Activated CD4-positive, alpha-beta T cell treated with anti-CD3 and anti-CD28 coated beads, Interleukin-2, amount 50 U/mL, for 1 hour (primary cell): ENCODE results near the gene XPNPEP1.
A peak's percentile ranks its signal among the peaks of the same experiment; 100 is the strongest.

Source experiments
- DNase-seq: peaks from one replicate; pipeline ENCODE4 v3.0.0-alpha.2; 2020

XPNPEP1 gene

DNA sequence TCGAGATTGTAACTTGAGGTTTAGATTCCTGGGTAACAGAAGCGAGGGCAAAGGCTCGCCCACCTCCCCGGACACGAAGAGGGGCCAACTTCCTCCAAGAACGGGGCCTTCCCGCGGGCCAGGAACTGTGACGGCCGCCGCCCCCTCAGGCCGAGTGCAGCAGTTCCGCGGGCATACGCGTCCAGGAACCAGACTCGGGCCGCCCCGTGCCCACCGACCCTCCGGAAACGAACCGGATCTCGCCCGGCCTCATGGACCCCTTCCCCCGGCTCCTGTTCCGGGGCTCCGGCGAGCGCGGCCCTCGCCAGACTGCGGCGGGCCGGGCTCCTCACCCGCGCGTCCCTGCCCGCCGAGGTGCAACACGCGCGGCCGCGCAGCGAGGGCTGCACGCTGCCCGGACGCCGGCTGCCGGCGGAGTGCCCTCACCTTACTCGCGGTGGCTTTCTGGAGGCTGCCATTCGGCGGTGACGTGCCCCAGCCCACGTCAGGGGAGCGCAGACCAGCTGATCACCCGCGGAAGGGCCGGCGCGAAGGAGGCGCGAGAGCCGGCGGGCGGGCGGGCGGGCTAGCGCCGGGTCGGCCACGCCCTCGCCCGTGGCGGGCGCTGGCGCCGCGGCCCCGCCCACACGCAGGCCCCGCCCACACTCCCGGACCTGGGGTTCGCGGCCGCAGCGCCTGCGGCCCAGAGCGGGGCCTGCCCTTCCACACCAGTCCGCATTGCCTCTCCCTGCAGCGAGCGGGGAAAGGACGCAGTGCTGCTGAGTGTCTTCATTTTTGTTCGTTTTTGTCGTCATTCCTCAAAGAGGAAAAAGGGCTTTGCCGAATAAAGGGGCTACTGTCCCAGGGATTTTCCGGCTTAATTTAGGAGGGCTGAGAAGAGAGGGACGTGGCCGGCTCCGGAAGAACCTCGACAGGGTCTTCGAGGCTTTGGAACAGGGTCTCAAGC lies at the start of gene XPNPEP1:
XPNPEP1 (minus strand) TSS at position 536 of the 946 bp plus-strand sequence; CDS start at position 458, 78 bp downstream.
- DNase-seq = peak; percentile 70

DNA sequence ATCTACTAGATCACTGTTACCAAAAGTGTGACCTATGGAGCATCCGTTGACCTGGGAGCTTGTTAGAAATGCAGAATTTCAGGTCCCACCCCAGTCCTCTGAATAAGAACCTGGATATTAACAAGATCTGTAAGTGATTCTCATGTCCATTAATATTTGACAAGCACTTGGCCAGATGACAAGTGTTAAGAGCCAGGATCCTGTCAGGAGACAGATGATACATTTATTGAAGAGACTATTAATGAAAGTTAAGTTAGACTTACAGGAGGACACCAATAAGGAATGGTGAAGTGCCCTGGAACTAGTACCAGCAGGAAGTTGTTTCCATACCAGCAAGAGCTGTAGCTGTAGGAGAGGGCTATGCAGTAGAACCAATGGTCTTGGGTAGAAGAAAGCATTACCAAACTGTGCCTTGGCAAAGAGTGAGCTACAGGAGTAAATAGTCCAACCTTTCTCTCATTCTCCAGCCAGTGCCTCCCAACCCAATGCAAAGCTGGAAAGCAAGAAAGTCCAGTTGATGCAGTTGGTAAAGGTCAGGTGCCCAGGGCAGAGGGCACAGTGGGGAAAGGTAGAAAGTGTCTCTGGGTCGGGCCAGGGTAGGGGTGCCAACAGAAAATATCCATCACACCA lies 49.2 kb upstream of the XPNPEP1 start:
- no peak for DNase-seq

DNA sequence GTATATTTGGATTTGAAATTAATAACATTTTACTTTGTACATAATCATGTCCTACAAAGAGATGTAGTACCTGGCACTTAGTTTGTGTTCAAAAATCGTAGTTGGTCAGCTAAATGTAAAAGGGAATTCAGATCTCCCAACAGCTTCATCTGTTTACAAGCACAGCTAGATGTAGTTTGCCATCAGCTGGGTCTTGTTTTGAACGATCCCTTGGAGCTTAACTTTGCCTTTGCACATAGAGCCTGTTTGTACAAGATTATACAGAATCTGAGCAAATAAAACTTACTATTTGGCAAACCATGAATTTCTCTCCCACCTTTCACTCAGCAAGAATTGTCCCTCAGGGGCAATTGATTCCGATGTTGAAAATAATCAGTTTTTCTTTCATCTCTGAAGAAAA lies 48.3 kb upstream of the XPNPEP1 start:
- no peak for DNase-seq

DNA sequence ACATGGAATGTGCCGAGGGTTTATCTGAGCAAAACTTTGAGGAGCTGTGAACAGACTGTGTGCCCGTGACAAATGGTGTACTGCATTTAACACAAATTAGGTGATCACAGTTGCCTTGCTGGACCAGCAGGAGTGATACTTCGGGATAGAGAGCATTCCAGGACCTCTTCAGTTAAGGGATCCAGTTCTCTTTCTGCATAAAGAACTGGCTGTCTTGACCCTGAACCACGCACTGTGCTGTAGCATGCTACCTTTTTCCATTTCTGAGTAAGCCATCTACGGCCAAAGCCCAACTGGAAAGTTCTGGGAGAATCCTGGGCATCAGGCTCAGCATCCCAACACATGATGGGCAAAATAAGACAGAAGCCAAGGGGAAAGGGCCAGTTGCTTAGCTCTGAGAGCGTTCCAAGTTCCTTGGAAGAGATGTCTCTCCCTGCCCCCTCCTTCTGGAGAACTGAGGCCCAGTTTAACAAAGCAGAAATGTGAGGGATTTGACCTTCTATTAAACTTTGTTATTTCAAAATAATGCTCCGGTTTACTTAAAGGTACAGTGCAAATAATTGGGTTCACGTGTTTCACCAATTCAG lies 46.5 kb upstream of the XPNPEP1 start:
- DNase-seq = no peak

DNA sequence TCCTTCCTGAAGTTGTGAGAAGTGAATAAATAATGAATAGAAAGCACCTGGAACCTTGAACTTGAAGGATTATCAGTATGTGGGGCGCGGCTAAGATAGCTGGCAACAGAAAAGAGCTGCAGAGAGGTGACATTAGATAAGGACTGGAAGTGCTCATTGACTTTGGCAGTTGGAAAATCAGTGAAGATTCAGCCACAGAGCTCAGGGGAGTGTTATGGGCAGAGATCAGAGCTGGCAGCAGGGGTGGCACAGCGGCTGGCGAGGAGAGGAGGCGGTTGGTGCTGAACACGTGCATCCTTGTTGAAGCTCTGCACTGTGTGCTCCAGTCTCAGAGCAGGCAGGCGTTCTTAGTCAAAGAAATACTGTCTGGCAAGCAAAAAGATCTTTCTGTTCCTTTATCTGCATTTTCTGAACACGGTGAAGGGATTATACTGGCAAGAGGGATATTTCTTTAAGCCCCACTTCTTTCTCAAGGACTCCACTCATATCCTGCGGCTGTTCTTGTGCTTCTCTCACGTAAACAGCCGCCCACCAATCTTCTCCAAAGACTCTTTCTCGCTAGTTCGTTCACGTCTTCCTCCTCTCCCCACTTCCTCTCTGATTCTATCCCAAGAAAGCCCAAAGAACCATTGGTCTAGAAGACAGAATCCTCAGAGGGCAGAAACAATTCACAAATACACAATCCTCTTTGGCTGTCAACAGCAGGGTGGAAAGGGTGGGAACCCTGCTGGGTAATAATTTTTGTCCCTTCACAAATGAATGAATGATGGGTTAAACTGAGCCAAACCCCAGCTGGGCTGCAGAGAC lies 45.8 kb upstream of the XPNPEP1 start:
- no peak for DNase-seq

DNA sequence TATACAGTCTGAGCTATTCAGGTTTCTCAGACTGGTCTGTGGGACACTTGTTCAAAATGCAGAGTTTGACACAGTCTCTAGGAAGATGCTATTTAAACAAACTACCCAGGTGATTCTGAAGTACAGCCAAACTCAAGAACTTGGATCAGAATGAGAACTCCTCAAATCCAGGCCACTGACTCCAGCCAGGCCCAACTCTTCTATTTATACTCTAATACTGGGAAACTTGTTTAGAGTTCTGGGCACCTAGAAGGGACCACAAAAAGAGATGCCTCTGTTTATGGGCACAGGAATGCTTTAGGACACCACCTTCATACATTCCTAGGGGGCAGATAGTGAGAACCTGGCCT lies 44.4 kb upstream of the XPNPEP1 start:
- no peak for DNase-seq

DNA sequence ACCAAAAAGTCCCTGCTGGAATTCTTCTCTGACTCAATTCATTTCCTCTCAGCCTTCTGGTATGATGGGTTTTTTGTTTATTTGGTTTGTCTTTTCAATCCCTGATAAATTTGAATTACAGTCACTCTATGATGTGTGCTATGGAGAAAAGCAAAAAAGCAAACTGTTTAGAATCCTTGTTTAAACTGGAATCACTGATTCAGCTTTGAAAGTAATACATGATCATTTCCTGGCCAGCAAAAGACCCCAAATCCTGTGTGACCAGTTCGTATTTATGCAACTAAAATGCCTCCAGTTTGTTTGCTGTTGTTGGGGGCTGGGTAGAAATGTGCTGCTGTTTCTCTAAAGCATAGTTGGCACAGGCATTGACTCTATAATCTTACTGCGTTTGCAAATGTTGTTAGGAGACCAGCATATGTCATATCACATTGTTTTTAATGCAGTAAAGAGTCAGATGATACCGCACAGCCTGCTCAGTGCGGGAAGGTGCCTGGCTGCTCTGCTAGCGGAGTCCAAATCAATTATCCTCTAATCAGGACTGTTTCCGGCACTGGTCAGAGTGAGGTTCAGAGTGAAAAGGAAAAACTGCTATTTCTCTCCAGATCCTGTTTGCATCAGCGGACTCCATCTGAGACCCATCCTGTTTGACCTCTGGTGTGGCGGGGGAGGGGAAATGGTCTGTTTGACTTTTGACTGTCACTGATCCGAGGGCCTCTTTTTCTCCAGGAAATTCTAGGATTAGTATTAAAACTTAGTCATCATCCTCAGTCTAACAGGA lies 43.8 kb upstream of the XPNPEP1 start:
- no peak for DNase-seq

DNA sequence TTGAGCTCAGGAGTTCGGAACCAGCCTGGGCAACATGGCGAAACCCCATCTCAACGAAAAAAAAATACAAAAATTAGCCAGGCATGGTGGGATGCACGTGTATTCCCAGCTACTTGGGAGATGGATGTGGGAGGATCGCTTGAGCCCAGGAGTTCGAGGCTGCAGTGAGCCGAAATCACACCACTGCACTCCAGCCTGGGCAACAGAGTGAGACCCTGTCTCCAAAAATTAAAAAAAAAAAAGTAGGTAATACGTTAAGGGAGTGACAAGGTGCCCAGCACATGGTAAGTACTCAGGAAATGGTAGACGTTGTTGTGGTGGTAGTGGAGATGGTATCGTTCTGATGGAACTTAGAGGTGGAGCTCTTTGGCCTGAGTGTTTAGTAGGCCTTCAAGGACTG lies 41.0 kb upstream of the XPNPEP1 start:
- DNase-seq = no peak

DNA sequence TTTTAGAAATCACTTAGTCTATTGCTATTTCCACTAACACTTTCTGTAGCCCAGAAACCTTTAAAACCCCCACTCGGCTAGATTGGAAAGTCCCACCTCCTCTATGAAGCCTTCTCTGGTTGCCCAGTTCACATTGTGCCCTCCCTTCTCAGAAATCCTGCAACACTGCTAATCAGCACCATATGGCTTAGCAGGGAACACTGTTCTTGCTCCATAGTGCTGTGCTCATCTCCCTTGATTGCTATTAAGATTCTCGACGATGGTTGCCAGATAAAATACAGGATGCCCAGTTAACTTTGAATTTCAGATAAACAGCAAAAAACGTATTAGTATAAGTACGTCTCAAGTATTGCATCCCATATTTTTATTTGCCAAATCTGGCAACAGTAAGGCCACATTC lies 40.1 kb upstream of the XPNPEP1 start:
- no peak for DNase-seq

DNA sequence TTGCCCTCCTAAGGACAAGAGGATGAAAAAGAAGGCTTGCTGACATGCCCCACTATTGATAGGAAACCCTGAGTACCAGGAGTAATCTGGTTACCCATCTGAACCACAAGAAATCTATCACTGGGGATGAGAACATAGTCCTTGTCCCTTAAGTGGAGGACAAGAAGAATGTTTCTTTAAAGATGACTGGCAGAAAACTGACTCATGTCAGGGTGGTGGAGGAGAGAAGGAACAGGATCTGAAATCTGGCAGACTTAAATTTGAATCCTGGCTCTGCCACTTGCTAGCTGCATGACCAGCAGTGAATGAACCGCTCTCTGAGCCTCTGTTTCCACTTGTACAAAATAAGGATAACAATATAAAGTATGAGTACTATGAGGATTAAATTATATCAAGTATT lies 38.9 kb upstream of the XPNPEP1 start:
- no peak for DNase-seq

DNA sequence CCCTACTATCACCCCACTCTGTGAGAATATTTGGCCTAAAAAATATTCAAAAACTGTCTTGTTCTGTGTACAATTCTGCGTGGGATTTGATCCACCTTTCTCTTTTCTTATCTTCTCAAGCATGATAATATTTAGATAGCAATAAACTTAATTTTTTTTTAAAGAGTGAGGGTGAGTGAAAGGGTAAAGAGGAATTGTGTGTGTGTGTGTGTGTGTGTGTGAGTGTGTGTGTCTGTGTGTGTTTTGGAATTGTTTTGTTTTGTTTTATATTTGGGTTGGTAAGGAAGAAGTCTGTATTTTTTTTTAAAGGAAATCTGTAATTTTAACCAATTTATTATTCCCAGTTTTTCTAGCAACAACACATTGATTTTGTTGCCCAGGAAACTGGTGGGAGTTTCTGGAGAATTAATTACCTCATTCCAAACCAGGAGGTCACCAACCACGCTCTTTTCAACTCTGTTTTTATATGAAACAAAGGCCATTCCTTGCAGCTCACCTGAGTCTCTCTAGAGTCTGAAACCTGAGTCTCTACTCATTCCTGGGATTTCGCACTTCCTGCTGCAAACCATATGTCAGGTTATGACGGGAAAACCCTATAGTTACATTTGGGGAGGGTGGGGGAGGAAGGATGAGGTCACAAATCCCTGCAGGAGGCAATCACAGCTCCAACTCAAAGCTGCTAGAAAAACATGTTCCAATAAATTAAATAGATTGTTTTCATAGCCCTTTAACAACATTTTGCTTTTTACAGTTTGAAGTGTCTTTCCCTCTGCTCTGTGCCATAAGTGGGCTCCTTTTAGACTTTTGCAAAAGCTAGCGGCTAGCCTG lies 38.1 kb upstream of the XPNPEP1 start:
- DNase-seq = no peak

DNA sequence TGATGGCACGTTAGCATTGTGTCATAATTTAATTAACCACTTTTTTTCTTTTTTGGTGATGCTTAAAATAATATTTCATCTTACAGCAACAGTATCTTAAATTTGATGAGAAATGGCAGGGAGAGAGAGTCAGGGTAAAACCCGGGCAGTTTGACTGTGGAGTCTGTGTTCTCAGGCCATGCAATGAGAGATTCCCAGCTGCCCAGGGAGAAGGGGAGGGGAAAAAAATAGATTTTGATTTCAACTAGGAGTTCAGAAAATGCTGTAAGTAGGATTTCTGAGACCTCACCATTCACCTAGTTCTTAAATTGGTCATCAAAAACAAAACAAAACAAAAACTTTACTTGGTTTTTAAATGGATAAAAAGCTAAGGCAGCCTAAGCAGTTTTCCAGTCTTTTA lies 37.4 kb upstream of the XPNPEP1 start:
- DNase-seq = no peak

DNA sequence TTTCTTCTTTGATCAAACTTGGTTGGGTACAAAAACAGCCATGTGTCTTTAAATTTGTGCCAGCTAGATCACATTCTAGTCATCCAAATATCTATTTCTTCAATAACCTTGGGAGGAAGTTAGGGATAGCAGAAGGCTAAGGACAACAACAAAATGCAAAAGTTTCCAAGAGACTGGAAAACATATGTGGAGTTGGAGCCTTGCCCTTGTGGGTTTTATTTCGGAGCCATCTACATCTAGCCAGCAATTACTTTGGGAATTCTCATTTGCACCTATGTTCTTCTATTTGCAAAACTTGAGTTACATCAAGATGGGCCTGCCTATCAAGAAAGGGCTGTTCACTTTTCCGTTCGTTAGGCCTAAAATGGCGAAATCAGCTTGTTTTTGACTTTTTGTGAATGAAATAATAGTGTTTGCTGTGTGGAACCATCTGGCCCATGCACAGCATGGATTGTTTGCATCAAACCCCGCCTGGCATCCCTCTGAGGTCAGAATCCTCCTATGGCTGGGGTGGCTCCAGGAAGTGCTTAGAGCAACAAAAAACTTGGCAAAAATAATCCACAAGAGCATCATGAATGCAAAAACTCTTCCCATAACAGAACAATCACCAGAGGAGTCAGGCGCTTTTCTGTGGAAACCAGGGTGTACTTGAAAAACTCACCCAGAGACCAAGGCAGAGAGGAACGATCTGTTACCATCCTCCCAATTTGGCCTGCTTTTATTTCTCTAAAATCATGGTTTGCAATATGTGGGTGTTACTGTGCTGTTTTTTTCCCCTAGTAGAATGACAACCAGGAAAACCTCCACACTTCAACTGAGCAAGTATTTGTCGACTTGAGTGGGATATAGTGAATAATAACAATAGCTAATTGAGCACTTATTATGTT lies 36.2 kb upstream of the XPNPEP1 start:
- no peak for DNase-seq

DNA sequence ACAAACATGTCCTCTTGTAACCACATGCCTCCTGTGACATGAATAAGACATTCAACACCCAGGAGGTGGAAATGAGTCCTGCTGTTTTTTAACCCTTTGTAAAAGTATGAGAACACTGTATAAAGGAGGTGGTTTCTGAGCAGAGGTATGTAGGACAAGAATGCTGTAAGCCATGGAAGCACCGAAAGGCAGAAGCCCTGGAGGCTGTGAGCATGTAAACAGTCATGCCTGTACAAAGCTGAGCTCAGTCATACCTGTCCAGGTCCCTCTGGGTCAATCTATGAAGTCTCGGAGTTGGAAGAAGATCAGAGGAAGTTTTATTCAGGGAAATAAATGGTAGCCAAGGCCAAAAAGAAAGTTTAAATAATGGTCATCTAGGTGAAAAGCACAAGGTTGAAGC lies 34.7 kb upstream of the XPNPEP1 start:
- DNase-seq = no peak

DNA sequence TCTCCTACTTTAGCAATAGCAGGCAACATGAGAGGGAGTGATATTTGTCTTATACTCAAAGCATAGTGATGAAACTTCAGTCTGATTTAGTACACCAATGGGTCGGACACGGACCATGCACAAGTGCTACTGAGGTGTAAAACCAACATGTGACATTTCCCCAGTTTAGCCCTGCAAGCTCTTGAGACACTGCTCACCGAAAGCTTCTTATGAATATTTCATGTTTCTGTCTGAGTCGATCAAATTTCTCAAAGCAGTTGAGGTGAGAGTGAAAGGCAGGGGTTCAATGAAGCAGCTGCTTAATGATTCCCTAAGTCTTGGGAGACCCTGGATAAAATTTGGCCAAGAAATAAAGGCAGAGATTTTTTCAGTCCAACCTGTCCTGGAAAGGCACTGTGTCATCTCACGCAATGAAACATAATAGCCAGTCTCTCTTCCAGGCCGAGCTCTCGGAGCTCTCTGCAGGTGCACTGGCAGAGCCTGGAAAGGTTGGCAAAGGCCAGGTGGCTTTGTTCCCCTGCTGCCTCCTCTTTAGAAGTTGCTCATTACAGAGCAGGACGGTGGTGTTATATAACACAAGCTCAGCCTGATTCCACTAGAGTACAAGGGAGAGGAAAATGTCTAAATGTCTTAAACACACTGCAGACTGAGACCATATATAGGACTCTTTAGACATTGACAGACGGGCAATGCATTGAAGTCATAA lies 33.9 kb upstream of the XPNPEP1 start:
- no peak for DNase-seq

DNA sequence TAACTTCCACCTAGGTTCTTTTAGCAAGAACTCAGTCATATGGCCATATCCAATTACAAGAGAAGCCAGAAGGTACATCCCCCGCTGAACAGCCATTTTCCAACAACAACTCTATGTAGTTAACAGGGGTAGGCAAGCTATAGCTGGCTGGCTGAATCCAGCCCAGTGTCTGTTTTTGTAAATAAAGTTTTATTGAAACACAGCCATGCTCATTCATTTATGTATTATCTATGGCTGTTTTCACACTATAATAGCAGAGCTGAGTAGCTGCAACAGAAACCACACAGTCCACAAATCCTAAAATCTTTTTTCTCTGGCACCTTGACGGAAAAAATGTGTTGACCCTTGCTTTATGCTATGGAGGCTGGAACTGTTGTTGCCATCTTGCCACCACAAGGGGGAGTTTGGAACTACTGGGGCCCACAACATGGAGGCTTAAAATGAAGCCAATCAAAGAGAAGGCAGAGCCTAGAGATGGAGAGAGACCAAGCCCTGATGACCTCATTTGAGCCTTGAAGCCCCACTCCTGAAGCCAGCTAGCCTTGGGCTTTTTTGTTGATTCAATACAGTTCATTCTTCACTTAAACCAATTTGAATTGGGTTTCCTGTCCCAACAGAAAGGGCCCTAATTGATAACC lies 33.3 kb upstream of the XPNPEP1 start:
- DNase-seq = no peak

DNA sequence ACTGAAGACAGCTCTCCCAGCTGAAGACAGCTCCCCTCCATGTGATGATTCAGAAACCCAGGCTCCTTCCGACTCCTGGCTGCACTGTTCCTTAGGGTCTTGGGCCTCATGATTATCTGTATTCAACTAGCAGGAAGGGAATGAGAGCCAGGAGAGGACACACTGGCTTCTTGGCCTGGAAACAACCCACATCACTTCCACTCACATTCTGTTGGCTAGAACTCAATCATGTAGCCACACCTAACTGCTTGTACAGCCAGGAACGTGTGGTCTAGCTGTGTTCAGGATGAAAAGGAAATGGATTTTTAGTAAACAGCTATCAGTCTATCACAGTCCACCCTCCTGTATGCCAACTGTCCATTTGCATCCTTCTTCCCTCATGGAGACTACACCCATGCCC lies 30.5 kb upstream of the XPNPEP1 start:
- no peak for DNase-seq

DNA sequence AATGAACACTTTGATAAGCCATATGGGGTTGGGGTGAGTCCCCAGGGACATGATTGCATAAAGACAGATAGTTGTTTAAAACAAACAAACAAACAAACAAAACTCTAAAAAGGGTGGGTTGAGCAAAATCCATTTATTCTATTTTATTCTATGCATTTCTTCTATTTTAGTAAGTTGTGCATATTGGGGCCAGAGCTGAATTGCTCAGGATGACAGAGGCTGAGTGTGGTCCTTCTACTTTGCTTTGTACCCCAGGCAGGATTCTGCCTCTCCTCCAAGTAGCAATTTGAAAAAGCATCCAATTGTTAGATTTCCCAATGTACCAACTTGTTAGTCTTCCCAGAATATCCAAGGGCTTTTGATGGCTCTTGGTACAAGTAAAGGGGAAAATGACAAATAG lies 29.2 kb upstream of the XPNPEP1 start:
- no peak for DNase-seq
